Endodermal cell (in vitro differentiated cells): ENCODE results near the gene CD320. TPM values are rescaled to one million over a fixed set of nuclear protein-coding genes. Genes with fewer than 3 reads are reported as not detected.

Source experiments
- DNase-seq: peaks from one replicate; pipeline ENCODE4 v3.0.0-alpha.2; 2017
- H3K27ac ChIP-seq: 2 replicates; pipeline ENCODE4 v1.5.1; 2013; ENCODE audit warnings: mild to moderate bottlenecking, low read depth, low read length, moderate library complexity
- H3K27me3 ChIP-seq: 2 replicates; pipeline ENCODE4 v1.6.1; 2013; ENCODE audit warnings: mild to moderate bottlenecking, low read length, moderate library complexity; ENCODE audit not compliant: insufficient read depth, control insufficient read depth, poor library complexity, severe bottlenecking
- H3K36me3 ChIP-seq: 2 replicates; pipeline ENCODE4 v1.7.0; 2013; ENCODE audit warnings: mild to moderate bottlenecking, low read length, moderate library complexity; ENCODE audit not compliant: control insufficient read depth, insufficient read depth
- H3K4me1 ChIP-seq: one replicate; pipeline ENCODE4 v1.7.0; 2013; ENCODE audit warnings: low read length; ENCODE audit not compliant: control insufficient read depth, insufficient read depth
- H3K4me3 ChIP-seq: 2 replicates; pipeline ENCODE4 v1.5.1; 2013; ENCODE audit warnings: mild to moderate bottlenecking, low read length, moderate library complexity
- H3K9ac ChIP-seq: 2 replicates; pipeline ENCODE4 v1.6.1; 2013; ENCODE audit warnings: mild to moderate bottlenecking, low read length, moderate library complexity; ENCODE audit not compliant: poor library complexity, severe bottlenecking; ENCODE audit errors: extremely low read depth
- H3K9me3 ChIP-seq: 2 replicates; pipeline ENCODE4 v1.6.1; 2013; ENCODE audit warnings: mild to moderate bottlenecking, low read length, moderate library complexity; ENCODE audit not compliant: control insufficient read depth
- H3K27ac Mint-ChIP-seq: 2 replicates; pipeline ENCODE4 v1.8.0; 2020; ENCODE audit warnings: mixed read lengths
- H3K27me3 Mint-ChIP-seq: 2 replicates; pipeline ENCODE4 v1.8.0; 2021; ENCODE audit warnings: mild to moderate bottlenecking, mixed read lengths; ENCODE audit not compliant: insufficient read depth
- H3K36me3 Mint-ChIP-seq: 2 replicates; pipeline ENCODE4 v1.8.0; 2020; ENCODE audit warnings: low read depth, mixed read lengths
- H3K4me1 Mint-ChIP-seq: 2 replicates; pipeline ENCODE4 v1.8.0; 2020; ENCODE audit warnings: mixed read lengths
- H3K4me3 Mint-ChIP-seq: 2 replicates; pipeline ENCODE4 v1.8.0; 2020; ENCODE audit warnings: mild to moderate bottlenecking, moderate library complexity, mixed read lengths
- H3K9me3 Mint-ChIP-seq: 2 replicates; pipeline ENCODE4 v1.8.0; 2020; ENCODE audit warnings: mild to moderate bottlenecking, mixed read lengths
- WGBS, 2 experiments: methylation state at CpG; one replicate each; pipeline versions ENCODE4 v1.1.5 to v1.1.7; 2013; ENCODE audit warnings: missing lambda C conversion rate in 2 of 2, mixed read lengths in 1 of 2; ENCODE audit not compliant: insufficient coverage in 1 of 2, insufficient read length in 1 of 2; 5-methylcytosine and 5-hydroxymethylcytosine counted together
- total RNA-seq, 2 donors: library from RNA; stranded (reverse); fragmentation: NEBNext Ultra II Directional in 1 of 2; extraction: Animal tissue kit (Norgen Biotek cat#: 25700) in 1 of 2; gene quantifications; 2 replicates in 1 of 2; 3 replicates in 1 of 2; pipeline ENCODE4 v1.2.1, GENCODE V29; 2021
- TF ChIP-seq, protein P1 (sequence below): fragments of 200-600 bp; sonication (generic); conservative IDR thresholded peaks from 2 replicates; pipeline ENCODE4 v1.5.0; 2021; ENCODE audit warnings: antibody characterized with exemption, mild to moderate bottlenecking

Gene CD320
- total RNA-seq, 2 donors from 2014 or later = 63.4 to 72.7 TPM

DNA sequence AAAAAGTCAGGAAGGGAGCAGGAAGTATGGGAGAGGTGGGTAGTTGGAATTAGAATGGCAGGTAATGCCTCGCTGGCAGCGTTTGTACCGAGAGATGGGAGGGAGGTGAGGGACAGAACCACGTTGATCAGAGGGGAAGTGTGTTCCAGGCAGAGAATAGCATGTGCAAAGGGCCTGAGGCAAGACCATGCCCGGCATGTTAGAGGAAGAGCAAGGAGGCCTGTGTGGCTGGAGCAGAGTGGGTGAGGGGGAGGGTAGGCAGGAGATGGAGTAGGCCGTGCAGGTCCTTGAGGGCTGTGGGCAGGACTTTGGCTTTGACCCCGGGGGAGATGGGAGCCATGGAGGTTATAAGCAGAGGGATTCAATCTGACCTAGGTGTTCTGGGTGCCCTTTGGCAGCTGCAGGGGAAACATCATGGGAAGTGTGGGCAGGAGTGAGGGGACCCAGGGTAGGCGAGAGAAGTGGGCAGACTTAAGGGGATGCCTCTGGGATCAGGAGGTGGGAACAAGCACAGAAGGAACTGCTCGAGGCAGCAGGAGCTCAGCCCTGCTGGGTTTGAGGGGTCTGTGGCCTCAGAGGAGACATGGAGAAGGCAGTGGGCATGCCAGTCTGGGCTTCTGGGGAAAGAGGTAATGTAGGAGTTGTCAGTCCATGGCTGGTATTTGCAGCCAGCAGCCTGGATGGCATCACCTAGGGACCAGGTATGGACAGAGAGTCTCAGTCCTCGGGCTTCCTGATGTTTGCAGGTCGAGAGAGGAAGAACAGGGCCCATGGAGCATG is 48.8 kb downstream of the CD320 start:
- Mint-ChIP-seq H3K9me3 (no peaks in the 10 kb centered on the region), H3K4me3 (no peak overlapping the region), H3K27ac (peak overlapping the region; percentile 88), H3K4me1 (peaks cover 6% of the 10 kb centered on the region), H3K27me3 (no peaks in the 10 kb centered on the region), H3K36me3 (peaks cover 67% of the 10 kb centered on the region)
- Histone ChIP-seq H3K4me1 (no peaks in the 10 kb centered on the region), H3K9ac (no peak overlapping the region), H3K27ac (no peak overlapping the region), H3K4me3 (no peak overlapping the region), H3K36me3 (peaks cover 62% of the 10 kb centered on the region), H3K27me3 (no peaks in the 10 kb centered on the region), H3K9me3 (no peaks in the 10 kb centered on the region)
- no peak for DNase-seq
- TF ChIP-seq, protein P1, sequence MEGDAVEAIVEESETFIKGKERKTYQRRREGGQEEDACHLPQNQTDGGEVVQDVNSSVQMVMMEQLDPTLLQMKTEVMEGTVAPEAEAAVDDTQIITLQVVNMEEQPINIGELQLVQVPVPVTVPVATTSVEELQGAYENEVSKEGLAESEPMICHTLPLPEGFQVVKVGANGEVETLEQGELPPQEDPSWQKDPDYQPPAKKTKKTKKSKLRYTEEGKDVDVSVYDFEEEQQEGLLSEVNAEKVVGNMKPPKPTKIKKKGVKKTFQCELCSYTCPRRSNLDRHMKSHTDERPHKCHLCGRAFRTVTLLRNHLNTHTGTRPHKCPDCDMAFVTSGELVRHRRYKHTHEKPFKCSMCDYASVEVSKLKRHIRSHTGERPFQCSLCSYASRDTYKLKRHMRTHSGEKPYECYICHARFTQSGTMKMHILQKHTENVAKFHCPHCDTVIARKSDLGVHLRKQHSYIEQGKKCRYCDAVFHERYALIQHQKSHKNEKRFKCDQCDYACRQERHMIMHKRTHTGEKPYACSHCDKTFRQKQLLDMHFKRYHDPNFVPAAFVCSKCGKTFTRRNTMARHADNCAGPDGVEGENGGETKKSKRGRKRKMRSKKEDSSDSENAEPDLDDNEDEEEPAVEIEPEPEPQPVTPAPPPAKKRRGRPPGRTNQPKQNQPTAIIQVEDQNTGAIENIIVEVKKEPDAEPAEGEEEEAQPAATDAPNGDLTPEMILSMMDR = no peak
- WGBS, 2 experiments = 94 to 99% methylated on average over 7 to 11 of the region's 11 CpGs

DNA sequence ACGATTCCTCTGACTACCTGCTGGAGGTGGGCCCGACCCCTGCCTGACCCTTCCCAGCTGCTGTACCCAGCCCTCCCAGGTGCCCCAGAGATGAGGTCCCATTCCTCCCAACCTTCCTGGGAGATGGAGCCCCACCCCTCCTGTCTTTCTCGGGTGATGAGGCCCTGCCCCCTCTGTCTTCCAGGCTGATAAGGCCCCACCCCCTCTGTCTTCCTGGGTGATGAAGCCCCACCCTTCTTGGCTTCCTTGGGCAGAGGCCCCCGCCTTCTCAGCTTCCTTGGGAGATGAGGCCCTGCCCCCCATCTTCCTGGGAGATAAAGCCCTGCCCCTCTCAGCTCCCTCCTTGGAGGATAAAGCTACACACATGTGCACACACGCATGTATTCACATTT is 51.1 kb downstream of the CD320 start:
- Mint-ChIP-seq H3K9me3 (no peaks in the 10 kb centered on the region), H3K27ac (no peak overlapping the region), H3K4me3 (no peak overlapping the region), H3K4me1 (peaks cover 6% of the 10 kb centered on the region), H3K36me3 (peaks cover 53% of the 10 kb centered on the region), H3K27me3 (no peaks in the 10 kb centered on the region)
- DNase-seq = no peak
- H3K27me3 ChIP-seq = no peaks in the 10 kb centered on the region
- H3K4me1 ChIP-seq = no peaks in the 10 kb centered on the region
- peaks cover 62% of the 10 kb centered on the region for H3K36me3 ChIP-seq
- TF ChIP-seq, protein P1 = no peak
- H3K4me3 ChIP-seq = no peak overlapping the region
- H3K9ac ChIP-seq = no peak overlapping the region
- no peak overlapping the region for H3K27ac ChIP-seq
- 71 to 79% methylated on average over 2 to 5 of the region's 5 CpGs for WGBS, 2 experiments
- H3K9me3 ChIP-seq = no peaks in the 10 kb centered on the region

DNA sequence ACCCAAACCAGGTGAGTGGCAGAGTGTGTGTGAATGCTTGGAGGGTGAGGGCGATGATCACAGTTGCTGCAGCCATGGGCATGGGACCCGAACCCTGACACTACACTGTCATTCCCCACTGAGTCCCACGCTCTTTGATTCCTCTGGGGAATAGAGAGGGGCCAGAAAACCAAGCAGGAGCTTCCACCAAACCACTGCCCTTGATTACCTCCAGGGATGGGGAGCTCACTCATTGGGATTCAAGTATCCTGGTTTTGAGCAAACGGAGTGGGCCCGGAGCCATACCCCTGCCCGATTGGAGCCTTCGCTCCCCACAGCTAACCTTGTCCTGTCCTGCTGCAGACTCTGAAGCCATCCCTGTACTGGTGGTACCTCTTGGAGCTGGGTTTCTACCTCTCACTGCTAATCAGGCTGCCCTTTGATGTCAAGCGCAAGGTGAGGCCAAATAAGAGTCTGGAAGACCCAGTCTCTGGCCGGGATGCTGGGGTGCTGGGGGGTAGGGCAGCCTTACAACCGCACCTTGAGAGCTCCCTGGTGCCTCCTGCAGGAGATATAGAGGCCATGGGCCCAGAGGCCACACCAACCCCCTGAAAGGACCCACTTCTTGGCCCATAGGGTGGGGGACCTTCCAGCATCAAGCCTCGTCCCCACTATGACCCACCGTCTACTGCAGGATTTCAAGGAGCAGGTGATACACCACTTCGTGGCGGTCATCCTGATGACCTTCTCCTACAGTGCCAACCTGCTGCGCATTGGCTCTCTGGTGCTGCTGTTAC is 51.7 kb downstream of the CD320 start:
- TF ChIP-seq, protein P1 = no peak
- no peak for DNase-seq
- Mint-ChIP-seq H3K4me3 (no peak overlapping the region), H3K27me3 (no peaks in the 10 kb centered on the region), H3K4me1 (peaks cover 6% of the 10 kb centered on the region), H3K9me3 (no peaks in the 10 kb centered on the region), H3K27ac (no peak overlapping the region), H3K36me3 (peaks cover 51% of the 10 kb centered on the region)
- Histone ChIP-seq H3K4me1 (no peaks in the 10 kb centered on the region), H3K27ac (no peak overlapping the region), H3K36me3 (peaks cover 58% of the 10 kb centered on the region), H3K4me3 (no peak overlapping the region), H3K9me3 (no peaks in the 10 kb centered on the region), H3K27me3 (no peaks in the 10 kb centered on the region), H3K9ac (no peak overlapping the region)
- WGBS, 2 experiments = 95 to 97% methylated on average over 10 to 15 of the region's 15 CpGs
